ENCODE data around the gene IFT172.

IFT172 gene

DNA sequence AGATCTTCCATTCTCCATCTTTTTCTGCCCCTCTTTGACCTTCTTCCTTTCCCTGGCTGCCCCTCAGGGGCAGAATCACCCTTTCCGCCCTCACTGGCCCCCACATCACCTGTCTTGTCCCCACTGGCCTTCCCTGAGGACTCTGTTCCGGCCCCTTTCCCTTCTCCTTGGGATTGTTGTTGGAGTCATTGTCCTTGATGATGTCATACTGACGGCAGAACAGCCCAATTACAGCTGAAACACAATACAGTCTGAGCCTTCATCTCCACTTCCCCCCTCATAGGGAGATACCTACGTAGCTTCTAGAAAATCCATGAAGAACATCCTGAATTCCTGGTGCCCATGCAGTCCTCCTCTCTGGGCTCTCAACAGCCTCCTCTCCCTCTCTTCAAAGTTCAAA lies 3.0 kb upstream of the IFT172 start:
- H3K4me2 ChIP-seq (ENCODE audit: insufficient read depth, low read length) = no peak overlapping the region
- no peaks in the 10 kb centered on the region for H3K36me3 ChIP-seq (ENCODE audit: insufficient read depth, low read length)
- H3K9ac ChIP-seq (ENCODE audit: low read depth, low read length) = no peak overlapping the region
- DNase-seq = no peak
- H3K4me3 ChIP-seq (ENCODE audit: low read depth in 1 of 2, low read length in 2 of 2) = no peak overlapping the region
- H4K20me1 ChIP-seq (ENCODE audit: insufficient read depth, low read length) = no peaks in the 10 kb centered on the region
- no peaks in the 10 kb centered on the region for H3K4me1 ChIP-seq (ENCODE audit: insufficient read depth, low read length)
- no peak overlapping the region for H3K27ac ChIP-seq (ENCODE audit: low read length)
- no peak for ATAC-seq (ENCODE audit: insufficient read depth, low read depth)
- peaks cover 8% of the 10 kb centered on the region for H3K27me3 ChIP-seq (ENCODE audit: insufficient read depth, low read length, poor library complexity)
- TF ChIP-seq EZH2 (IDR thresholded peaks at IDR 0.05; ENCODE audit: borderline replicate concordance, low read depth, low read length, severe bottlenecking) (no peak), CTCF (IDR thresholded peaks at IDR 0.05; ENCODE audit: borderline replicate concordance, extremely low read depth, low read length, poor library complexity, severe bottlenecking) (no peak)
- no peaks in the 10 kb centered on the region for H3K9me3 ChIP-seq (ENCODE audit: insufficient read depth, low read length, severe bottlenecking)
- no peaks in the 10 kb centered on the region for H3K79me2 ChIP-seq (ENCODE audit: insufficient read depth, low read length)
- no peak overlapping the region for H2AFZ ChIP-seq (ENCODE audit: low read depth, low read length)

DNA sequence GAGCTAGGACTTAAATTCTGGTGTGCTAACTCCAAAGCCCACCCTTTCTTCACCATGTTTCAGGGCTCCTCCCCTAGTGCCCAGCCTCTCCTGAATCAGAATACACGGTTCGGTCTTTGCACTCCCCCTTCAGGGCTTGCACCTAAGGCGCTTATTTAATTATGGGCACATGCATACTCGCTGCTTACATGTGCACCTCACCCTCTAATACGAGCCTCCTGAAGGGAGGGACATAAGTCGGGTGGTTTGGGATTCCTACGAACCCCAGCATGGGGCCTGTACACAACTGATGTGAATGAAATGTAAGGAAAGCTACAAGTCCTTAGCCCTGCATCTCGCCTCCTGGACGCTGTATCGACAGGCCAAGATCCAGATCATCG lies 435 bp downstream of the IFT172 start:
- DNase-seq (no peak), ATAC-seq (ENCODE audit: insufficient read depth, low read depth) (no peak)
- Histone ChIP-seq H3K9me3 (ENCODE audit: insufficient read depth, low read length, severe bottlenecking) (no peaks in the 10 kb centered on the region), H3K27me3 (ENCODE audit: insufficient read depth, low read length, poor library complexity) (peaks cover 6% of the 10 kb centered on the region), H3K79me2 (ENCODE audit: insufficient read depth, low read length) (no peaks in the 10 kb centered on the region), H2AFZ (ENCODE audit: low read depth, low read length) (no peak overlapping the region), H4K20me1 (ENCODE audit: insufficient read depth, low read length) (no peaks in the 10 kb centered on the region), H3K4me1 (ENCODE audit: insufficient read depth, low read length) (no peaks in the 10 kb centered on the region), H3K9ac (ENCODE audit: low read depth, low read length) (no peak overlapping the region), H3K4me3 (ENCODE audit: low read depth in 1 of 2, low read length in 2 of 2) (no peak overlapping the region), H3K27ac (ENCODE audit: low read length) (no peak overlapping the region), H3K36me3 (ENCODE audit: insufficient read depth, low read length) (no peaks in the 10 kb centered on the region), H3K4me2 (ENCODE audit: insufficient read depth, low read length) (no peak overlapping the region)
- TF ChIP-seq CTCF (IDR thresholded peaks at IDR 0.05; ENCODE audit: borderline replicate concordance, extremely low read depth, low read length, poor library complexity, severe bottlenecking) (no peak), EZH2 (IDR thresholded peaks at IDR 0.05; ENCODE audit: borderline replicate concordance, low read depth, low read length, severe bottlenecking) (no peak)

- DNase-seq = no peak
- Histone ChIP-seq H4K20me1 (ENCODE audit: insufficient read depth, low read length) (no peaks in the 10 kb centered on the region), H2AFZ (ENCODE audit: low read depth, low read length) (no peak overlapping the region), H3K4me3 (ENCODE audit: low read depth in 1 of 2, low read length in 2 of 2) (no peak overlapping the region), H3K9ac (ENCODE audit: low read depth, low read length) (no peak overlapping the region), H3K4me2 (ENCODE audit: insufficient read depth, low read length) (no peak overlapping the region), H3K9me3 (ENCODE audit: insufficient read depth, low read length, severe bottlenecking) (no peaks in the 10 kb centered on the region), H3K36me3 (ENCODE audit: insufficient read depth, low read length) (no peaks in the 10 kb centered on the region), H3K27ac (ENCODE audit: low read length) (no peak overlapping the region), H3K4me1 (ENCODE audit: insufficient read depth, low read length) (no peaks in the 10 kb centered on the region), H3K79me2 (ENCODE audit: insufficient read depth, low read length) (no peaks in the 10 kb centered on the region), H3K27me3 (ENCODE audit: insufficient read depth, low read length, poor library complexity) (peaks cover 6% of the 10 kb centered on the region)
- TF ChIP-seq CTCF (IDR thresholded peaks at IDR 0.05; ENCODE audit: borderline replicate concordance, extremely low read depth, low read length, poor library complexity, severe bottlenecking) (no peak), EZH2 (IDR thresholded peaks at IDR 0.05; ENCODE audit: borderline replicate concordance, low read depth, low read length, severe bottlenecking) (no peak)
- ATAC-seq (ENCODE audit: insufficient read depth, low read depth) = no peak
These were observed 4.0 kb downstream of the IFT172 start for GRCh38 chr2:27485496-27485895.

DNA sequence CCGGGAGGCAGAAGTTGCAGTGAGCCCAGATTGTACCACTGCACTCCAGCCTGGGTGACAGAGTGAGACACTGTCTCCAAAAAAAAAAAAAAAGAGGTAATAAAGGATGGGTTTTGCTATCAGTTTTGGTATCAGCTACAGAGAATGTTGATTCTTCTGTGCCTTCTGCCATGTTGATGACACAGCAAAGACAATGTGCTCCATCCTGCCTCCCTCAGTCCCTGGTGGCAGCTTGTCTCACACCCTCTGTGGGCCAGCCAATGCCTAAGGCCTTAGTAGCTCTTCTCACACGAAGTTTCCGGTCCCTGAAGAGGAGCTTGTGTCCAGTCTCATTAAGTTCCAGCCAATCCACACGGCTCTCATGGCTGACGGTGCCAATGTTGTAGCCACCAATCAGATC lies 17.6 kb downstream of the IFT172 start:
- Histone ChIP-seq H3K9ac (ENCODE audit: low read depth, low read length) (no peak overlapping the region), H2AFZ (ENCODE audit: low read depth, low read length) (no peak overlapping the region), H4K20me1 (ENCODE audit: insufficient read depth, low read length) (no peaks in the 10 kb centered on the region), H3K4me1 (ENCODE audit: insufficient read depth, low read length) (no peaks in the 10 kb centered on the region), H3K4me2 (ENCODE audit: insufficient read depth, low read length) (no peak overlapping the region), H3K79me2 (ENCODE audit: insufficient read depth, low read length) (no peaks in the 10 kb centered on the region), H3K9me3 (ENCODE audit: insufficient read depth, low read length, severe bottlenecking) (no peaks in the 10 kb centered on the region), H3K36me3 (ENCODE audit: insufficient read depth, low read length) (no peaks in the 10 kb centered on the region), H3K27ac (ENCODE audit: low read length) (no peak overlapping the region), H3K4me3 (ENCODE audit: low read depth in 1 of 2, low read length in 2 of 2) (no peak overlapping the region), H3K27me3 (ENCODE audit: insufficient read depth, low read length, poor library complexity) (peaks cover 4% of the 10 kb centered on the region)
- TF ChIP-seq EZH2 (IDR thresholded peaks at IDR 0.05; ENCODE audit: borderline replicate concordance, low read depth, low read length, severe bottlenecking) = no peak
- TF ChIP-seq CTCF (IDR thresholded peaks at IDR 0.05; ENCODE audit: borderline replicate concordance, extremely low read depth, low read length, poor library complexity, severe bottlenecking) = no peak
- DNase-seq (no peak), ATAC-seq (ENCODE audit: insufficient read depth, low read depth) (no peak)

Measured in DND-41 (cell line).